ENCODE data around the gene PCLO. TPM values are rescaled to one million over a fixed set of nuclear protein-coding genes. Genes with fewer than 3 reads are reported as not detected.

Gene PCLO
- total and polyA plus RNA-seq, 2 of the 8 experiments (the other 6 are each of a cell fraction or from before 2014, with no cell fraction given): 1.5 to 3.2 TPM

- TF ChIP-seq, protein P1, sequence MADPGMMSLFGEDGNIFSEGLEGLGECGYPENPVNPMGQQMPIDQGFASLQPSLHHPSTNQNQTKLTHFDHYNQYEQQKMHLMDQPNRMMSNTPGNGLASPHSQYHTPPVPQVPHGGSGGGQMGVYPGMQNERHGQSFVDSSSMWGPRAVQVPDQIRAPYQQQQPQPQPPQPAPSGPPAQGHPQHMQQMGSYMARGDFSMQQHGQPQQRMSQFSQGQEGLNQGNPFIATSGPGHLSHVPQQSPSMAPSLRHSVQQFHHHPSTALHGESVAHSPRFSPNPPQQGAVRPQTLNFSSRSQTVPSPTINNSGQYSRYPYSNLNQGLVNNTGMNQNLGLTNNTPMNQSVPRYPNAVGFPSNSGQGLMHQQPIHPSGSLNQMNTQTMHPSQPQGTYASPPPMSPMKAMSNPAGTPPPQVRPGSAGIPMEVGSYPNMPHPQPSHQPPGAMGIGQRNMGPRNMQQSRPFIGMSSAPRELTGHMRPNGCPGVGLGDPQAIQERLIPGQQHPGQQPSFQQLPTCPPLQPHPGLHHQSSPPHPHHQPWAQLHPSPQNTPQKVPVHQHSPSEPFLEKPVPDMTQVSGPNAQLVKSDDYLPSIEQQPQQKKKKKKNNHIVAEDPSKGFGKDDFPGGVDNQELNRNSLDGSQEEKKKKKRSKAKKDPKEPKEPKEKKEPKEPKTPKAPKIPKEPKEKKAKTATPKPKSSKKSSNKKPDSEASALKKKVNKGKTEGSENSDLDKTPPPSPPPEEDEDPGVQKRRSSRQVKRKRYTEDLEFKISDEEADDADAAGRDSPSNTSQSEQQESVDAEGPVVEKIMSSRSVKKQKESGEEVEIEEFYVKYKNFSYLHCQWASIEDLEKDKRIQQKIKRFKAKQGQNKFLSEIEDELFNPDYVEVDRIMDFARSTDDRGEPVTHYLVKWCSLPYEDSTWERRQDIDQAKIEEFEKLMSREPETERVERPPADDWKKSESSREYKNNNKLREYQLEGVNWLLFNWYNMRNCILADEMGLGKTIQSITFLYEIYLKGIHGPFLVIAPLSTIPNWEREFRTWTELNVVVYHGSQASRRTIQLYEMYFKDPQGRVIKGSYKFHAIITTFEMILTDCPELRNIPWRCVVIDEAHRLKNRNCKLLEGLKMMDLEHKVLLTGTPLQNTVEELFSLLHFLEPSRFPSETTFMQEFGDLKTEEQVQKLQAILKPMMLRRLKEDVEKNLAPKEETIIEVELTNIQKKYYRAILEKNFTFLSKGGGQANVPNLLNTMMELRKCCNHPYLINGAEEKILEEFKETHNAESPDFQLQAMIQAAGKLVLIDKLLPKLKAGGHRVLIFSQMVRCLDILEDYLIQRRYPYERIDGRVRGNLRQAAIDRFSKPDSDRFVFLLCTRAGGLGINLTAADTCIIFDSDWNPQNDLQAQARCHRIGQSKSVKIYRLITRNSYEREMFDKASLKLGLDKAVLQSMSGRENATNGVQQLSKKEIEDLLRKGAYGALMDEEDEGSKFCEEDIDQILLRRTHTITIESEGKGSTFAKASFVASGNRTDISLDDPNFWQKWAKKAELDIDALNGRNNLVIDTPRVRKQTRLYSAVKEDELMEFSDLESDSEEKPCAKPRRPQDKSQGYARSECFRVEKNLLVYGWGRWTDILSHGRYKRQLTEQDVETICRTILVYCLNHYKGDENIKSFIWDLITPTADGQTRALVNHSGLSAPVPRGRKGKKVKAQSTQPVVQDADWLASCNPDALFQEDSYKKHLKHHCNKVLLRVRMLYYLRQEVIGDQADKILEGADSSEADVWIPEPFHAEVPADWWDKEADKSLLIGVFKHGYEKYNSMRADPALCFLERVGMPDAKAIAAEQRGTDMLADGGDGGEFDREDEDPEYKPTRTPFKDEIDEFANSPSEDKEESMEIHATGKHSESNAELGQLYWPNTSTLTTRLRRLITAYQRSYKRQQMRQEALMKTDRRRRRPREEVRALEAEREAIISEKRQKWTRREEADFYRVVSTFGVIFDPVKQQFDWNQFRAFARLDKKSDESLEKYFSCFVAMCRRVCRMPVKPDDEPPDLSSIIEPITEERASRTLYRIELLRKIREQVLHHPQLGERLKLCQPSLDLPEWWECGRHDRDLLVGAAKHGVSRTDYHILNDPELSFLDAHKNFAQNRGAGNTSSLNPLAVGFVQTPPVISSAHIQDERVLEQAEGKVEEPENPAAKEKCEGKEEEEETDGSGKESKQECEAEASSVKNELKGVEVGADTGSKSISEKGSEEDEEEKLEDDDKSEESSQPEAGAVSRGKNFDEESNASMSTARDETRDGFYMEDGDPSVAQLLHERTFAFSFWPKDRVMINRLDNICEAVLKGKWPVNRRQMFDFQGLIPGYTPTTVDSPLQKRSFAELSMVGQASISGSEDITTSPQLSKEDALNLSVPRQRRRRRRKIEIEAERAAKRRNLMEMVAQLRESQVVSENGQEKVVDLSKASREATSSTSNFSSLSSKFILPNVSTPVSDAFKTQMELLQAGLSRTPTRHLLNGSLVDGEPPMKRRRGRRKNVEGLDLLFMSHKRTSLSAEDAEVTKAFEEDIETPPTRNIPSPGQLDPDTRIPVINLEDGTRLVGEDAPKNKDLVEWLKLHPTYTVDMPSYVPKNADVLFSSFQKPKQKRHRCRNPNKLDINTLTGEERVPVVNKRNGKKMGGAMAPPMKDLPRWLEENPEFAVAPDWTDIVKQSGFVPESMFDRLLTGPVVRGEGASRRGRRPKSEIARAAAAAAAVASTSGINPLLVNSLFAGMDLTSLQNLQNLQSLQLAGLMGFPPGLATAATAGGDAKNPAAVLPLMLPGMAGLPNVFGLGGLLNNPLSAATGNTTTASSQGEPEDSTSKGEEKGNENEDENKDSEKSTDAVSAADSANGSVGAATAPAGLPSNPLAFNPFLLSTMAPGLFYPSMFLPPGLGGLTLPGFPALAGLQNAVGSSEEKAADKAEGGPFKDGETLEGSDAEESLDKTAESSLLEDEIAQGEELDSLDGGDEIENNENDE (IDR thresholded peaks at IDR 0.05; ENCODE audit: insufficient replicate concordance, low read length): no peak
- TF ChIP-seq POLR2A (IDR thresholded peaks at IDR 0.05; ENCODE audit: control extremely low read depth in 1 of 2, low read depth in 2 of 2, low read length in 2 of 2): no peak
- no peak for TF ChIP-seq CHD2 (IDR thresholded peaks at IDR 0.05; ENCODE audit: low read length)
- no peak for TF ChIP-seq KDM4A (IDR thresholded peaks at IDR 0.05; ENCODE audit: low read depth, low read length, severe bottlenecking)
- no peak for TF ChIP-seq BCL11A (IDR thresholded peaks at IDR 0.05; ENCODE audit: low read depth in 2 of 2, low read length in 2 of 2)
- TF ChIP-seq ATF3 (IDR thresholded peaks at IDR 0.05; ENCODE audit: insufficient read depth, low read depth, low read length): no peak
- TF ChIP-seq KDM5A (IDR thresholded peaks at IDR 0.05; ENCODE audit: low read length): no peak
- TF ChIP-seq SIX5 (IDR thresholded peaks at IDR 0.05; ENCODE audit: low read depth, low read length): no peak
- no peak for TF ChIP-seq RNF2 (IDR thresholded peaks at IDR 0.05; ENCODE audit: borderline replicate concordance, low read depth, low read length, missing control alignments, poor library complexity, severe bottlenecking)
- TF ChIP-seq SAP30 (IDR thresholded peaks at IDR 0.05; ENCODE audit: insufficient read depth, insufficient replicate concordance, low read length): no peak
- TF ChIP-seq POU5F1 (IDR thresholded peaks at IDR 0.05; ENCODE audit: low read depth, low read length): no peak
- TF ChIP-seq POLR2AphosphoS5 (IDR thresholded peaks at IDR 0.05; ENCODE audit: low read depth, low read length): no peak
Measured at GRCh38 chr7:83142365-83142764, 20.3 kb downstream of the PCLO start (continued).
